MM.1S (cell line): ENCODE measurements around the gene SETDB2.

Experiments used
- CTCF ChIP-seq: fragments of 300-600 bp; sonication (generic); IDR thresholded peaks from 2 replicates; pipeline ENCODE4 v1.5.1; 2016; ENCODE audit warnings: antibody characterized with exemption, low read length, mixed read lengths
- EZH2 ChIP-seq: fragments of 300-600 bp; sonication (generic); optimal IDR thresholded peaks from 2 replicates; pipeline ENCODE3; 2017; ENCODE audit warnings: low read depth, mild to moderate bottlenecking, antibody characterized with exemption, low read length, mixed read lengths
- EZH2phosphoT487 ChIP-seq: fragments of 300-600 bp; sonication (generic); IDR thresholded peaks from 2 replicates; pipeline ENCODE4 v1.6.1; 2018; ENCODE audit warnings: antibody characterized with exemption, low read length

- TF ChIP-seq CTCF (no peak), EZH2 (no peak), EZH2phosphoT487 (no peak)
Measured at GRCh38 chr13:49543656-49544055, 99.6 kb downstream of the SETDB2 start.
